Measurements from ENCODE around the gene INO80E.

DNA sequence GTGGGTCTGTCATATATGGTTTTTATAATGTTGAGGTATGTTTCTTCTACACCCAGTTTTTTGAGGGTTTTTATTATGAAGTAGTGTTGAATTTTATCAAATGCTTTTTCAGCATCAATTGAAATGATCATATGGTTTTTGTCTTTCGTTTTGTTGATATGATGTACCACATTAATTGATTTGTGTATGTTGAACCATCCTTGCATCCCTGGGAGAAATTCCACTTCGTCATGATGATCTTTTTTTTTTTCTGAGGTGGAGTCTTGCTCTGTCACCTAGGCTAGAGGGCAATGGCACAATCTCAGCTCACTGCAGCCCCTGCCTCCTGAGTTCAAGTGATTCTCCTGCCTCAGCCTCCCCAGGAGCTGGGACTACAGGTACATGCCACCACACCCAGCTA, 48.1 kb upstream of the INO80E start:
- TF ChIP-seq EZH2 (IDR thresholded peaks at IDR 0.05; ENCODE audit: borderline replicate concordance, insufficient read depth, low read depth, low read length, poor library complexity, severe bottlenecking) = no peak
- no peak for TF ChIP-seq CTCF (IDR thresholded peaks at IDR 0.05)
